GM23338 (cell line): ENCODE measurements around the gene GLOD4. TPM values are rescaled to one million over a fixed set of nuclear protein-coding genes. Genes with fewer than 3 reads are reported as not detected.

Experiments
- ATAC-seq: fragments of 200-7000 bp; cut with Tn5 transposase; 3 replicates; pipeline ENCODE4 v1.9.1; 2020
- DNase-seq: peaks from one replicate; pipeline ENCODE4 v3.0.0-alpha.2; 2015; ENCODE audit warnings: low spot score
- H2AFZ ChIP-seq: fragments of 200-600 bp; sonication (generic); 2 replicates; pipeline ENCODE4 v1.8.0; 2016; ENCODE audit warnings: antibody characterized with exemption, mild to moderate bottlenecking, moderate library complexity
- H3F3A ChIP-seq: fragments of 200-600 bp; sonication (generic); replicated peaks from 2 replicates; pipeline ENCODE4 v1.8.0; 2017; ENCODE audit warnings: antibody characterized with exemption, mixed run types, low read depth
- H3K27ac ChIP-seq: fragments of 200-600 bp; sonication (generic); 2 replicates; pipeline ENCODE4 v1.6.1; 2016; ENCODE audit warnings: low read depth
- H3K27me3 ChIP-seq: fragments of 200-600 bp; sonication (generic); 2 replicates; pipeline ENCODE4 v1.8.0; 2016; ENCODE audit warnings: mild to moderate bottlenecking, mixed run types, moderate library complexity; ENCODE audit not compliant: insufficient read depth
- H3K36me3 ChIP-seq: fragments of 200-600 bp; sonication (generic); 2 replicates; pipeline ENCODE4 v1.8.0; 2016; ENCODE audit warnings: mild to moderate bottlenecking; ENCODE audit not compliant: insufficient read depth
- H3K4me1 ChIP-seq: fragments of 200-600 bp; sonication (generic); 2 replicates; pipeline ENCODE4 v1.8.0; 2016; ENCODE audit warnings: mild to moderate bottlenecking, moderate library complexity; ENCODE audit not compliant: insufficient read depth
- H3K4me2 ChIP-seq: fragments of 200-600 bp; sonication (generic); 2 replicates; pipeline ENCODE4 v1.7.1; 2017; ENCODE audit warnings: mixed run types
- H3K4me3 ChIP-seq: fragments of 200-600 bp; sonication (generic); 2 replicates; pipeline ENCODE4 v1.6.1; 2016; ENCODE audit warnings: mixed run types
- H3K79me2 ChIP-seq: fragments of 200-600 bp; sonication (generic); replicated peaks from 2 replicates; pipeline ENCODE4 v1.8.0; 2017; ENCODE audit warnings: mild to moderate bottlenecking; ENCODE audit not compliant: insufficient read depth
- H3K9me2 ChIP-seq: fragments of 200-600 bp; sonication (generic); 2 replicates; pipeline ENCODE4 v1.8.0; 2017; ENCODE audit not compliant: insufficient read depth
- H4K20me1 ChIP-seq: fragments of 200-600 bp; sonication (generic); replicated peaks from 2 replicates; pipeline ENCODE4 v1.8.0; 2017; ENCODE audit warnings: mild to moderate bottlenecking; ENCODE audit not compliant: insufficient read depth
- H3K27ac Mint-ChIP-seq: 2 replicates; pipeline ENCODE4 v1.8.0; 2020; ENCODE audit warnings: inconsistent platforms, mild to moderate bottlenecking, moderate library complexity, mixed read lengths
- H3K27me3 Mint-ChIP-seq: 3 replicates; pipeline ENCODE4 v1.8.0; 2022; ENCODE audit warnings: low read depth, mild to moderate bottlenecking, moderate library complexity, mixed read lengths, inconsistent platforms; ENCODE audit not compliant: insufficient read depth, poor library complexity
- H3K36me3 Mint-ChIP-seq: 3 replicates; pipeline ENCODE4 v1.8.0; 2021; ENCODE audit warnings: low read depth, mild to moderate bottlenecking, inconsistent platforms, moderate library complexity, mixed read lengths
- H3K4me1 Mint-ChIP-seq: 3 replicates; pipeline ENCODE4 v1.8.0; 2020; ENCODE audit warnings: mild to moderate bottlenecking, inconsistent platforms, mixed read lengths
- H3K4me3 Mint-ChIP-seq: 3 replicates; pipeline ENCODE4 v1.8.0; 2021; ENCODE audit warnings: moderate library complexity, mild to moderate bottlenecking, inconsistent platforms, mixed read lengths
- H3K9me3 Mint-ChIP-seq: 3 replicates; pipeline ENCODE4 v1.8.0; 2020; ENCODE audit warnings: moderate library complexity, mild to moderate bottlenecking, inconsistent platforms, mixed read lengths
- CREB1 ChIP-seq: fragments of 250-450 bp; sonication (Bioruptor Pico); IDR thresholded peaks from 2 replicates; pipeline ENCODE4 v1.5.0; 2020; ENCODE audit warnings: low read depth, mild to moderate bottlenecking, moderate library complexity
- CTCF ChIP-seq, 2 experiments: fragments of 200-600 bp in 1 of 2; sonication (generic) in 1 of 2; conservative IDR thresholded peaks; 2 replicates each; pipeline versions ENCODE4 v1.5.1 to v1.6.1; 2016 to 2017; ENCODE audit warnings: antibody characterized with exemption in 2 of 2, low read depth in 2 of 2, mild to moderate bottlenecking in 2 of 2, moderate library complexity in 1 of 2
- ETS1 ChIP-seq: IDR thresholded peaks from 2 replicates; pipeline ENCODE4 v1.6.1; 2016; ENCODE audit warnings: antibody characterized with exemption
- EZH2 ChIP-seq: fragments of 200-600 bp; sonication (generic); IDR thresholded peaks from one replicate; pipeline ENCODE4 v1.8.0; 2017; ENCODE audit warnings: antibody characterized with exemption, mild to moderate bottlenecking, low read depth; ENCODE audit not compliant: unreplicated experiment
- EZH2phosphoT487 ChIP-seq: fragments of 200-600 bp; sonication (generic); IDR thresholded peaks from one replicate; pipeline ENCODE4 v1.8.1; 2018; ENCODE audit warnings: antibody characterized with exemption; ENCODE audit not compliant: unreplicated experiment
- JUNB ChIP-seq: IDR thresholded peaks from one replicate; pipeline ENCODE4 v1.6.1; 2016; ENCODE audit warnings: antibody characterized with exemption; ENCODE audit not compliant: unreplicated experiment
- NANOG ChIP-seq: IDR thresholded peaks from 2 replicates; pipeline ENCODE4 v1.6.1; 2016; ENCODE audit warnings: antibody characterized with exemption, borderline replicate concordance
- POLR2AphosphoS5 ChIP-seq: IDR thresholded peaks from 2 replicates; pipeline ENCODE4 v1.6.1; 2016; ENCODE audit warnings: antibody characterized with exemption, low read depth
- REST ChIP-seq: IDR thresholded peaks from one replicate; pipeline ENCODE4 v1.6.1; 2018; ENCODE audit warnings: antibody characterized with exemption; ENCODE audit not compliant: unreplicated experiment
- STAT1 ChIP-seq: IDR thresholded peaks from one replicate; pipeline ENCODE4 v1.6.1; 2016; ENCODE audit warnings: antibody characterized with exemption; ENCODE audit not compliant: unreplicated experiment
- ZNF114 ChIP-seq: fragments of 250-450 bp; sonication (Bioruptor Pico); IDR thresholded peaks from 2 replicates; pipeline ENCODE4 v1.5.0; 2020; ENCODE audit warnings: mild to moderate bottlenecking, moderate library complexity
- ZNF331 ChIP-seq: fragments of 250-450 bp; sonication (Bioruptor Pico); IDR thresholded peaks from 2 replicates; pipeline ENCODE4 v1.5.0; 2020; ENCODE audit warnings: low read depth, mild to moderate bottlenecking, moderate library complexity
- polyA plus RNA-seq: library from polyadenylated mRNA; unstranded; fragments of >200 nt; fragmentation: Nextera tagmentation; extraction: Ambion mirVana; gene quantifications from 2 replicates; pipeline ENCODE4 v1.2.1, GENCODE V29; 2016
- total RNA-seq: library from RNA; depleted of rRNA; stranded (reverse); fragments of >200 nt; shearing (Covaris generic); gene quantifications from 2 replicates; pipeline ENCODE4 v1.2.3, GENCODE V29; 2014

Gene GLOD4
- total and polyA plus RNA-seq, 2 experiments from 2014 or later = 120 to 122 TPM

- TF ChIP-seq CREB1 (no peak), JUNB (no peak), EZH2phosphoT487 (no peak), POLR2AphosphoS5 (no peak), EZH2 (no peak), NANOG (no peak), ZNF114 (CRISPR knock-in tag) (no peak), CTCF (conservative IDR thresholded peaks at IDR 0.05; ENCODE audit: low read depth in 2 of 2) (no peak), REST (no peak)
These were observed 42.3 kb upstream of the GLOD4 start (continued) for GRCh38 chr17:824378-824777.

GRCh38 chr17:823501-823902, 41.4 kb upstream of the GLOD4 start:
- no peak for ATAC-seq
- H3K79me2 ChIP-seq = 0 out of 2 replicates have a peak, but pooled peaks cover 8% of the 10 kb centered on the region
- no peak overlapping the region for H3K4me3 ChIP-seq
- Mint-ChIP-seq H3K9me3 (no peaks in the 10 kb centered on the region), H3K27me3 (no peaks in the 10 kb centered on the region), H3K36me3 (peaks cover 42% of the 10 kb centered on the region), H3K27ac (no peak overlapping the region), H3K4me1 (no peaks in the 10 kb centered on the region), H3K4me3 (no peak overlapping the region)
- peaks cover 3% of the 10 kb centered on the region; the same call in 1 of the 2 replicates for H4K20me1 ChIP-seq
- no peak overlapping the region for H2AFZ ChIP-seq
- H3K4me2 ChIP-seq = no peak overlapping the region
- no peak overlapping the region for H3K27ac ChIP-seq
- H3K36me3 ChIP-seq = peaks cover 9% of the 10 kb centered on the region; the same call in 1 of the 2 replicates
- H3K9me2 ChIP-seq = no peaks in the 10 kb centered on the region
- no peaks in the 10 kb centered on the region for H3K4me1 ChIP-seq
- H3K27me3 ChIP-seq = no peaks in the 10 kb centered on the region
- no peak for DNase-seq
- H3F3A ChIP-seq = no peaks in the 10 kb centered on the region
- no peak for TF ChIP-seq ZNF331 (CRISPR knock-in tag)
- no peak for TF ChIP-seq ZNF114 (CRISPR knock-in tag)
- no peak for TF ChIP-seq CREB1
- TF ChIP-seq ETS1 = no peak
- no peak for TF ChIP-seq STAT1
- TF ChIP-seq EZH2 = no peak
- TF ChIP-seq NANOG = no peak
- TF ChIP-seq JUNB = no peak
- TF ChIP-seq CTCF (conservative IDR thresholded peaks at IDR 0.05; ENCODE audit: low read depth in 2 of 2) = no peak
